HEK293 (cell line): ENCODE data around the gene SH3RF1.

Experiments used
- CTCF ChIP-seq: fragments of 450-650 bp; formaldehyde crosslinking; IDR thresholded peaks from 2 replicates; pipeline ENCODE4 v1.5.1; 2016; ENCODE audit warnings: missing biosample characterization, missing genetic modification characterization
- ZNF776 ChIP-seq: fragments of 450-650 bp; formaldehyde crosslinking; IDR thresholded peaks from 2 replicates; pipeline ENCODE4 v1.5.0; 2017; ENCODE audit warnings: missing biosample characterization, missing genetic modification characterization, borderline replicate concordance
- TF ChIP-seq, protein P1 (sequence below): fragments of 450-650 bp; formaldehyde crosslinking; conservative IDR thresholded peaks from 2 replicates; pipeline ENCODE4 v1.5.1; 2016; ENCODE audit warnings: low read depth, missing biosample characterization, missing genetic modification characterization
- TF ChIP-seq, protein P2 (sequence below): fragments of 450-650 bp; formaldehyde crosslinking; IDR thresholded peaks from 2 replicates; pipeline ENCODE4 v1.5.1; 2016; ENCODE audit warnings: missing biosample characterization, missing genetic modification characterization

GRCh38 chr4:169131556-169132208 lies 139.1 kb downstream of the SH3RF1 start:
- TF ChIP-seq CTCF (tag by site-specific recombination), result no peak
- TF ChIP-seq, protein P1, sequence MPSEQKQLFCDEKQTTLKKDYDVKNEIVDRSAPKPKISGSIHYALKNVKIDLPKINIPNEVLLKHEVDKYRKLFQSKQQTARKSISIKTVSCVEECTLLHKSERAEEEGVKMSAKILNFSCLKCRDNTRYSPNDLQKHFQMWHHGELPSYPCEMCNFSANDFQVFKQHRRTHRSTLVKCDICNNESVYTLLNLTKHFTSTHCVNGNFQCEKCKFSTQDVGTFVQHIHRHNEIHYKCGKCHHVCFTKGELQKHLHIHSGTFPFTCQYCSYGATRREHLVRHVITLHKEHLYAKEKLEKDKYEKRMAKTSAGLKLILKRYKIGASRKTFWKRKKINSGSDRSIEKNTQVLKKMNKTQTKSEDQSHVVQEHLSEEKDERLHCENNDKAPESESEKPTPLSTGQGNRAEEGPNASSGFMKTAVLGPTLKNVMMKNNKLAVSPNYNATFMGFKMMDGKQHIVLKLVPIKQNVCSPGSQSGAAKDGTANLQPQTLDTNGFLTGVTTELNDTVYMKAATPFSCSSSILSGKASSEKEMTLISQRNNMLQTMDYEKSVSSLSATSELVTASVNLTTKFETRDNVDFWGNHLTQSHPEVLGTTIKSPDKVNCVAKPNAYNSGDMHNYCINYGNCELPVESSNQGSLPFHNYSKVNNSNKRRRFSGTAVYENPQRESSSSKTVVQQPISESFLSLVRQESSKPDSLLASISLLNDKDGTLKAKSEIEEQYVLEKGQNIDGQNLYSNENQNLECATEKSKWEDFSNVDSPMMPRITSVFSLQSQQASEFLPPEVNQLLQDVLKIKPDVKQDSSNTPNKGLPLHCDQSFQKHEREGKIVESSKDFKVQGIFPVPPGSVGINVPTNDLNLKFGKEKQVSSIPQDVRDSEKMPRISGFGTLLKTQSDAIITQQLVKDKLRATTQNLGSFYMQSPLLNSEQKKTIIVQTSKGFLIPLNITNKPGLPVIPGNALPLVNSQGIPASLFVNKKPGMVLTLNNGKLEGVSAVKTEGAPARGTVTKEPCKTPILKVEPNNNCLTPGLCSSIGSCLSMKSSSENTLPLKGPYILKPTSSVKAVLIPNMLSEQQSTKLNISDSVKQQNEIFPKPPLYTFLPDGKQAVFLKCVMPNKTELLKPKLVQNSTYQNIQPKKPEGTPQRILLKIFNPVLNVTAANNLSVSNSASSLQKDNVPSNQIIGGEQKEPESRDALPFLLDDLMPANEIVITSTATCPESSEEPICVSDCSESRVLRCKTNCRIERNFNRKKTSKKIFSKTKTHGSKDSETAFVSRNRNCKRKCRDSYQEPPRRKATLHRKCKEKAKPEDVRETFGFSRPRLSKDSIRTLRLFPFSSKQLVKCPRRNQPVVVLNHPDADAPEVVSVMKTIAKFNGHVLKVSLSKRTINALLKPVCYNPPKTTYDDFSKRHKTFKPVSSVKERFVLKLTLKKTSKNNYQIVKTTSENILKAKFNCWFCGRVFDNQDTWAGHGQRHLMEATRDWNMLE (tag by site-specific recombination), result no peak
- no peak for TF ChIP-seq ZNF776 (tag by site-specific recombination)
- TF ChIP-seq, protein P2, sequence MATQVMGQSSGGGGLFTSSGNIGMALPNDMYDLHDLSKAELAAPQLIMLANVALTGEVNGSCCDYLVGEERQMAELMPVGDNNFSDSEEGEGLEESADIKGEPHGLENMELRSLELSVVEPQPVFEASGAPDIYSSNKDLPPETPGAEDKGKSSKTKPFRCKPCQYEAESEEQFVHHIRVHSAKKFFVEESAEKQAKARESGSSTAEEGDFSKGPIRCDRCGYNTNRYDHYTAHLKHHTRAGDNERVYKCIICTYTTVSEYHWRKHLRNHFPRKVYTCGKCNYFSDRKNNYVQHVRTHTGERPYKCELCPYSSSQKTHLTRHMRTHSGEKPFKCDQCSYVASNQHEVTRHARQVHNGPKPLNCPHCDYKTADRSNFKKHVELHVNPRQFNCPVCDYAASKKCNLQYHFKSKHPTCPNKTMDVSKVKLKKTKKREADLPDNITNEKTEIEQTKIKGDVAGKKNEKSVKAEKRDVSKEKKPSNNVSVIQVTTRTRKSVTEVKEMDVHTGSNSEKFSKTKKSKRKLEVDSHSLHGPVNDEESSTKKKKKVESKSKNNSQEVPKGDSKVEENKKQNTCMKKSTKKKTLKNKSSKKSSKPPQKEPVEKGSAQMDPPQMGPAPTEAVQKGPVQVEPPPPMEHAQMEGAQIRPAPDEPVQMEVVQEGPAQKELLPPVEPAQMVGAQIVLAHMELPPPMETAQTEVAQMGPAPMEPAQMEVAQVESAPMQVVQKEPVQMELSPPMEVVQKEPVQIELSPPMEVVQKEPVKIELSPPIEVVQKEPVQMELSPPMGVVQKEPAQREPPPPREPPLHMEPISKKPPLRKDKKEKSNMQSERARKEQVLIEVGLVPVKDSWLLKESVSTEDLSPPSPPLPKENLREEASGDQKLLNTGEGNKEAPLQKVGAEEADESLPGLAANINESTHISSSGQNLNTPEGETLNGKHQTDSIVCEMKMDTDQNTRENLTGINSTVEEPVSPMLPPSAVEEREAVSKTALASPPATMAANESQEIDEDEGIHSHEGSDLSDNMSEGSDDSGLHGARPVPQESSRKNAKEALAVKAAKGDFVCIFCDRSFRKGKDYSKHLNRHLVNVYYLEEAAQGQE (tag by site-specific recombination), result no peak
